CD4-positive, alpha-beta T cell treated with Interleukin-17A for 1 hour (primary cell): ENCODE measurements around the gene NTPCR.
"Not testable (repeated sequence)": the region's sequence is repeated elsewhere in the genome, so short reads cannot be mapped to it uniquely, and the experiment has no call there.

Experiments
- DNase-seq: peaks from one replicate; pipeline ENCODE4 v3.0.0-alpha.2; 2020

The NTPCR gene

GRCh38 chr1:232950197-232951176, at the start of gene NTPCR:
Gene NTPCR (plus strand): TSS chr1:232950611. CDS start chr1:232950711, 100 bp downstream.
- peak; percentile 93 for DNase-seq

GRCh38 chr1:232900818-232901217, 49.6 kb upstream of the NTPCR start:
- no peak for DNase-seq

GRCh38 chr1:232901255-232901654, 49.2 kb upstream of the NTPCR start:
- DNase-seq = no peak

- DNase-seq = no peak
Measured at GRCh38 chr1:232902774-232903350, 47.5 kb upstream of the NTPCR start.

- DNase-seq = no peak
Measured at GRCh38 chr1:232904131-232904530, 46.3 kb upstream of the NTPCR start.

- DNase-seq = no peak
Measured at GRCh38 chr1:232904566-232904965, 45.8 kb upstream of the NTPCR start.

- no peak for DNase-seq
Measured at GRCh38 chr1:232905331-232906034, 44.9 kb upstream of the NTPCR start.

- DNase-seq = no peak
Measured at GRCh38 chr1:232906441-232906840, 44.0 kb upstream of the NTPCR start.

- no peak for DNase-seq
Measured at GRCh38 chr1:232908831-232909230, 41.6 kb upstream of the NTPCR start.

GRCh38 chr1:232909752-232910151, 40.7 kb upstream of the NTPCR start:
- no peak for DNase-seq

GRCh38 chr1:232911027-232911599, 39.3 kb upstream of the NTPCR start:
- DNase-seq = no peak

GRCh38 chr1:232912845-232913580, 37.4 kb upstream of the NTPCR start:
- no peak for DNase-seq

GRCh38 chr1:232914271-232914670, 36.1 kb upstream of the NTPCR start:
- not testable (repeated sequence) for DNase-seq

- no peak for DNase-seq
Measured at GRCh38 chr1:232915212-232915611, 35.2 kb upstream of the NTPCR start.

- DNase-seq = no peak
Measured at GRCh38 chr1:232917053-232917452, 33.4 kb upstream of the NTPCR start.

- DNase-seq = no peak
Measured at GRCh38 chr1:232921381-232921780, 29.0 kb upstream of the NTPCR start.

GRCh38 chr1:232922485-232922884, 27.9 kb upstream of the NTPCR start:
- no peak for DNase-seq

GRCh38 chr1:232923739-232924386, 26.5 kb upstream of the NTPCR start:
- DNase-seq = peak; percentile 74

GRCh38 chr1:232924874-232925273, 25.5 kb upstream of the NTPCR start:
- no peak for DNase-seq

GRCh38 chr1:232925421-232926220, 24.8 kb upstream of the NTPCR start:
- DNase-seq = no peak

GRCh38 chr1:232927166-232927565, 23.2 kb upstream of the NTPCR start:
- DNase-seq = not testable (repeated sequence)
